ENCODE data around the gene PBRM1. TPM values are rescaled to one million over a fixed set of nuclear protein-coding genes. Genes with fewer than 3 reads are reported as not detected.

PBRM1 gene
- total RNA-seq, 1 donor from 2014 or later, result 107 TPM

DNA sequence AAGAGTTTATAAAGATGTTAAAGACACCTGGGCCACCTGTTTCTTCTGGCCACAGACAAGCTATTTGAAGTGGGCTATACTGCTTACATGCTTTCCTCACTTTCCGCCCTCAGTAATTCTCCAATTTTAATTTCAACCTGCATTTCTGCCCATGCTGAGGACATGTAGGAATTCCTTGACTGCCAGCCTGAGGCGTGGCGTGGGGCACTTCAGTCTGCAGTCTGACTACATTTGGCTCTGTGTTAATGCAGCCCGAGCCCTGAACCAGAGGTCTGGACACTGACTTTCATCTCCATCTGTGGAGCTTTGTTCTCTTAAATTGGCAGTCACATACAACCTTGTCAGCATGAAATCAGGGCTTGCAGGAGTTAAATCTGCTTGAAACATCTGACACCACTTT lies 140.8 kb downstream of the PBRM1 start:
- no peaks in the 10 kb centered on the region for H3K9me3 Mint-ChIP-seq
- no peak for TF ChIP-seq CTCF (conservative IDR thresholded peaks at IDR 0.05)
- H3K27ac Mint-ChIP-seq (ENCODE audit: unreplicated experiment), result no peak overlapping the region
- H3K36me3 Mint-ChIP-seq (ENCODE audit: low read depth), result peaks cover 6% of the 10 kb centered on the region
- DNase-seq (ENCODE audit: low read depth, low spot score), result no peak
- H3K4me1 Mint-ChIP-seq, result peaks cover 17% of the 10 kb centered on the region
- no peaks in the 10 kb centered on the region for H3K27me3 Mint-ChIP-seq (ENCODE audit: low read depth)
- no peak overlapping the region for H3K4me3 Mint-ChIP-seq

DNA sequence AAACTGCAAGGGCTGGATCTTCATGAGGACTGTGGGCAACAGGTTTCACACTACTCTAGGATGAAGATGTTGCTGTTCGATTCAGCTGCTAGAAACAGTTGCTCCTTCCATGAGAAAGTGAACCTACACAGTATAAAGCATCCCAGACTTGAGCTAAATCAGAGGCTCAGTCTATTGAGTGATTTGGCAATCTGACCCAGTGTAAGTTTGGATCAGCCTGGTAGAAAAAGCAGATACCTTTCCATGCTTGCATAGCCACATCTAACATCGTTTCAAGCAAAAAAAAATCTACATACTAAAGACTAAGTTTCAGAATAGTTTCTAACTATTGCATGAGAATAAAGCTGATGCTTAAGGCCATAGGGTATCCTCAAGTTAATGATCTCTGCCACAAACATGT lies 144.7 kb downstream of the PBRM1 start:
- Mint-ChIP-seq H3K27me3 (ENCODE audit: low read depth) (peaks cover 2% of the 10 kb centered on the region), H3K27ac (ENCODE audit: unreplicated experiment) (no peak overlapping the region), H3K4me3 (peak overlapping the region; percentile 48), H3K4me1 (peaks cover 42% of the 10 kb centered on the region), H3K9me3 (no peaks in the 10 kb centered on the region), H3K36me3 (ENCODE audit: low read depth) (peaks cover 13% of the 10 kb centered on the region)
- TF ChIP-seq CTCF (conservative IDR thresholded peaks at IDR 0.05), result no peak
- DNase-seq (ENCODE audit: low read depth, low spot score), result no peak

GRCh38 chr3:52539010-52539653 lies 146.6 kb downstream of the PBRM1 start:
- H3K27ac Mint-ChIP-seq (ENCODE audit: unreplicated experiment), result no peak overlapping the region
- no peaks in the 10 kb centered on the region for H3K9me3 Mint-ChIP-seq
- peaks cover 9% of the 10 kb centered on the region for H3K36me3 Mint-ChIP-seq (ENCODE audit: low read depth)
- no peak for DNase-seq (ENCODE audit: low read depth, low spot score)
- H3K4me1 Mint-ChIP-seq, result peaks cover 44% of the 10 kb centered on the region
- H3K27me3 Mint-ChIP-seq (ENCODE audit: low read depth), result peaks cover 2% of the 10 kb centered on the region
- peak overlapping the region; percentile 47 for H3K4me3 Mint-ChIP-seq
- no peak for TF ChIP-seq CTCF (conservative IDR thresholded peaks at IDR 0.05)

DNA sequence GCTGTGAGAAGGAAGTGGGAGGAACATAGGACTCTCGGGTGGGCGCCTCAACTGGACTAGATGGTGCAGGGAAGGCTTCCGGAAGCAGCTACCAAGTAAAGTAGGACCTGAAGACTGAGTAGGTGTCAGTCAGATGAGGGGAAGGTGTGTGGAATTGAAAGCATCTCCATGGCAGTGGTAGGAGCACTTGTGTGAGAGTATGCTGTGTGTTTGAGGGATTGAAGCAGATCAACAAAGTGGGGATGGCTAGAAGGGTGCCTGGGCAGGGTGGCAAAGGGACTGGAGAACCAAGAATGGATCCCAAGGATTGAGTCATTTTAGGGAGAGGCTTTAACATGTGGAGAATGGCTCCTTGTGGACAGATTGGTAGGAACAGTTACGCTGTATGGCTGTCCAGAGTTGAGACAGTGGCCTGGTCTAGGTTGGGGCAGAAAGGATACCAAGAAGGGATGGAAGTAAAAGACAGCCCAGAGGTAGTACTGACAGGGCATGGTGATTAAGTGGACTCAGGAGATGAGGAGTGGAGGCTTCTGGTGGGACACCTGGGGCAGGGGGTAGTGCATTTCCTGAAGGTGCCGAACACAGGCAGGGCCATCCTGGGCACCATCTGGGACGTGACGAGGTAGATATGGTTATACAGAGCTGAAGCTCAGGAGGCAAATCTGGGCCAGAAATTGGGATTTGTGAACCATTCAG lies 147.8 kb downstream of the PBRM1 start:
- peaks cover 2% of the 10 kb centered on the region for H3K27me3 Mint-ChIP-seq (ENCODE audit: low read depth)
- DNase-seq (ENCODE audit: low read depth, low spot score), result no peak
- no peak for TF ChIP-seq CTCF (conservative IDR thresholded peaks at IDR 0.05)
- H3K4me1 Mint-ChIP-seq, result peaks cover 44% of the 10 kb centered on the region
- H3K9me3 Mint-ChIP-seq, result no peaks in the 10 kb centered on the region
- peak overlapping the region; percentile 22 for H3K27ac Mint-ChIP-seq (ENCODE audit: unreplicated experiment)
- peak overlapping the region; percentile 99 for H3K4me3 Mint-ChIP-seq
- peaks cover 9% of the 10 kb centered on the region for H3K36me3 Mint-ChIP-seq (ENCODE audit: low read depth)

DNA sequence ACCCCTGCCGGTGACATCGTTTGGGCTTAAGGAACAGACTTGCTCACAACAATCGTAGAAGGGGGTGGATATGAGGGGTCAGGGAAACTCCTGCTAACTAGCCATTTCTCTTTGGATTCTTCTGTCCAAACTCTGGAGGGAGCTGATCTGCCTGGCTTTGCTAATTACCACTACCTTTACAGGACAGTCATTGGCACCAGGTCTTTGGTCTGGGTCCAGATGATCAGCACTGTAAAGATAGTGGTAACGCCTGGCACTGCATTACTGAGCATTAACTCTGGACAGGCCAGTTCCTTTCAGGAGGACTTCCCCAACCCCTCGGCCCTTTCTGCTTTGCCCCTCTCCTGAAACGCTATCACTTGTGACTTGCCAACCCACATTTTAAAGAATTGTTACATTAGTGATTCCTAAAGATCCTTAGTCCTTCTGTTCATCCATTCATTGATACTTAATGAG lies 148.5 kb downstream of the PBRM1 start:
- peak overlapping the region; percentile 98 for H3K27ac Mint-ChIP-seq (ENCODE audit: unreplicated experiment)
- H3K9me3 Mint-ChIP-seq, result no peaks in the 10 kb centered on the region
- H3K27me3 Mint-ChIP-seq (ENCODE audit: low read depth), result peaks cover 2% of the 10 kb centered on the region
- TF ChIP-seq CTCF (conservative IDR thresholded peaks at IDR 0.05), result no peak
- H3K36me3 Mint-ChIP-seq (ENCODE audit: low read depth), result peaks cover 9% of the 10 kb centered on the region
- no peak for DNase-seq (ENCODE audit: low read depth, low spot score)
- peak overlapping the region; percentile 99 for H3K4me3 Mint-ChIP-seq
- H3K4me1 Mint-ChIP-seq, result peaks cover 49% of the 10 kb centered on the region
